ENCODE results near the gene AMIGO1.

- TF ChIP-seq CTCF (IDR thresholded peaks at IDR 0.05) = no peak
- TF ChIP-seq POLR2A (IDR thresholded peaks at IDR 0.05) = no peak
These were observed 41.5 kb downstream of the AMIGO1 start for GRCh38 chr1:109468061-109468460.

Data from adrenal gland (tissue), 5 donors.